Natural killer cell treated with Interleukin-12 subunit alpha and Interleukin-12 subunit beta and Interleukin-15 and Interleukin-18, amount 100 ng/mL, for 72 hours (primary cell): ENCODE measurements around the gene ASTN1. TPM values are rescaled to one million over a fixed set of nuclear protein-coding genes. Genes with fewer than 3 reads are reported as not detected.

ENCODE experiments used
- ATAC-seq, 2 donors: fragments of 150-1000 bp; cut with Tn5 transposase in 1 of 2; sonication (Bioruptor Pico), chemical (Tn5 transposase) in 1 of 2; 2 replicates each; pipeline ENCODE4 v1.10.0; 2021
- DNase-seq: peaks from one replicate; pipeline ENCODE4 v3.0.0; 2022; ENCODE audit warnings: low spot score
- H3K27ac Mint-ChIP-seq, 2 donors: 1 replicate in 1 of 2; 2 replicates in 1 of 2; pipeline ENCODE4 v1.8.0; 2022; ENCODE audit warnings: mixed read lengths in 2 of 2, mild to moderate bottlenecking in 1 of 2, moderate library complexity in 1 of 2
- H3K27me3 Mint-ChIP-seq, 2 donors: 1 replicate in 1 of 2; 2 replicates in 1 of 2; pipeline ENCODE4 v1.8.0; 2022; ENCODE audit warnings: mixed read lengths in 2 of 2
- H3K36me3 Mint-ChIP-seq: one replicate; pipeline ENCODE4 v1.8.0; 2022; ENCODE audit warnings: mixed read lengths
- H3K4me1 Mint-ChIP-seq, 2 donors: 1 replicate in 1 of 2; 2 replicates in 1 of 2; pipeline ENCODE4 v1.8.0; 2022; ENCODE audit warnings: low read depth in 2 of 2, mixed read lengths in 2 of 2, mild to moderate bottlenecking in 1 of 2
- H3K4me3 Mint-ChIP-seq: one replicate; pipeline ENCODE4 v1.8.0; 2022; ENCODE audit warnings: mixed read lengths
- H3K9me3 Mint-ChIP-seq: 2 replicates; pipeline ENCODE4 v1.8.0; 2022; ENCODE audit warnings: mixed read lengths
- total RNA-seq, 2 donors: library from RNA; stranded (reverse); gene quantifications; one replicate each; pipeline ENCODE4 v1.2.3, GENCODE V29; 2022

Gene ASTN1
- total RNA-seq, 2 donors from 2014 or later: not detected

- ATAC-seq: no peak
These were observed 244.8 kb downstream of the ASTN1 start for GRCh38 chr1:176919386-176920378.

GRCh38 chr1:176905648-176906047, 258.9 kb downstream of the ASTN1 start:
- H3K27me3 Mint-ChIP-seq: peaks cover 3 to 17% of the 10 kb centered on the region in 2 donors
- H3K4me3 Mint-ChIP-seq: no peak overlapping the region
- no peak overlapping the region for H3K27ac Mint-ChIP-seq
- no peaks in the 10 kb centered on the region for H3K4me1 Mint-ChIP-seq
- no peaks in the 10 kb centered on the region for H3K9me3 Mint-ChIP-seq
- ATAC-seq (no peak), DNase-seq (no peak)
- no peaks in the 10 kb centered on the region for H3K36me3 Mint-ChIP-seq

More at GRCh38 chr1:176919386-176920378, 244.8 kb downstream of the ASTN1 start:
- Mint-ChIP-seq H3K4me1 (no peaks in the 10 kb centered on the region), H3K4me3 (no peak overlapping the region), H3K27ac (no peak overlapping the region), H3K9me3 (peaks cover 3% of the 10 kb centered on the region), H3K36me3 (no peaks in the 10 kb centered on the region), H3K27me3 (peaks cover 4 to 6% of the 10 kb centered on the region in 2 donors)
- no peak for DNase-seq

- H3K27me3 Mint-ChIP-seq: peaks cover 3 to 19% of the 10 kb centered on the region in 2 donors
- no peaks in the 10 kb centered on the region for H3K9me3 Mint-ChIP-seq
- no peak overlapping the region for H3K4me3 Mint-ChIP-seq
- no peak overlapping the region for H3K27ac Mint-ChIP-seq
- ATAC-seq (no peak), DNase-seq (no peak)
- no peaks in the 10 kb centered on the region for H3K36me3 Mint-ChIP-seq
- H3K4me1 Mint-ChIP-seq: no peaks in the 10 kb centered on the region
These were observed 260.3 kb downstream of the ASTN1 start for GRCh38 chr1:176904057-176904751.

GRCh38 chr1:176903474-176903873, 261.0 kb downstream of the ASTN1 start:
- Mint-ChIP-seq H3K9me3 (no peaks in the 10 kb centered on the region), H3K27ac (no peak overlapping the region), H3K36me3 (no peaks in the 10 kb centered on the region), H3K4me1 (no peaks in the 10 kb centered on the region), H3K27me3 (peaks cover 3 to 19% of the 10 kb centered on the region in 2 donors), H3K4me3 (no peak overlapping the region)
- no peak for ATAC-seq
- no peak for DNase-seq

GRCh38 chr1:176899321-176899720, 265.2 kb downstream of the ASTN1 start:
- no peaks in the 10 kb centered on the region for H3K9me3 Mint-ChIP-seq
- ATAC-seq (no peak), DNase-seq (no peak)
- no peaks in the 10 kb centered on the region for H3K36me3 Mint-ChIP-seq
- peaks cover 3 to 4% of the 10 kb centered on the region in 2 donors for H3K4me1 Mint-ChIP-seq
- H3K27me3 Mint-ChIP-seq: peaks cover 6 to 24% of the 10 kb centered on the region in 2 donors
- H3K27ac Mint-ChIP-seq: no peak overlapping the region
- H3K4me3 Mint-ChIP-seq: no peak overlapping the region

GRCh38 chr1:176897350-176898236, 266.9 kb downstream of the ASTN1 start:
- no peak overlapping the region for H3K4me3 Mint-ChIP-seq
- DNase-seq (no peak), ATAC-seq (no peak)
- no peaks in the 10 kb centered on the region for H3K36me3 Mint-ChIP-seq
- H3K9me3 Mint-ChIP-seq: no peaks in the 10 kb centered on the region
- peaks cover 3 to 14% of the 10 kb centered on the region in 2 donors for H3K27me3 Mint-ChIP-seq
- H3K27ac Mint-ChIP-seq: no peak overlapping the region
- peaks cover 3 to 4% of the 10 kb centered on the region in 2 donors for H3K4me1 Mint-ChIP-seq

GRCh38 chr1:176896216-176896615, 268.3 kb downstream of the ASTN1 start:
- Mint-ChIP-seq H3K4me3 (no peak overlapping the region), H3K27me3 (peaks cover 3 to 13% of the 10 kb centered on the region in 2 donors), H3K36me3 (no peaks in the 10 kb centered on the region), H3K4me1 (peaks cover 3 to 4% of the 10 kb centered on the region in 2 donors), H3K27ac (no peak overlapping the region), H3K9me3 (no peaks in the 10 kb centered on the region)
- no peak for DNase-seq
- no peak for ATAC-seq

- H3K4me3 Mint-ChIP-seq: no peak overlapping the region
- peaks cover 3 to 13% of the 10 kb centered on the region in 2 donors for H3K27me3 Mint-ChIP-seq
- peaks cover 3 to 4% of the 10 kb centered on the region in 2 donors for H3K4me1 Mint-ChIP-seq
- H3K27ac Mint-ChIP-seq: no peak overlapping the region
- no peak for DNase-seq
- no peaks in the 10 kb centered on the region for H3K36me3 Mint-ChIP-seq
- no peaks in the 10 kb centered on the region for H3K9me3 Mint-ChIP-seq
- ATAC-seq: peak in 1 of 2 donors; percentile 43
These were observed 270.1 kb downstream of the ASTN1 start for GRCh38 chr1:176894450-176894849.

- Mint-ChIP-seq H3K36me3 (no peaks in the 10 kb centered on the region), H3K9me3 (no peaks in the 10 kb centered on the region), H3K27me3 (peaks cover 3 to 13% of the 10 kb centered on the region in 2 donors), H3K27ac (no peak overlapping the region), H3K4me1 (peaks cover 3 to 4% of the 10 kb centered on the region in 2 donors), H3K4me3 (no peak overlapping the region)
- no peak for ATAC-seq
- no peak for DNase-seq
These were observed 270.7 kb downstream of the ASTN1 start for GRCh38 chr1:176893625-176894352.

- Mint-ChIP-seq H3K27ac (no peak overlapping the region), H3K4me3 (no peak overlapping the region), H3K9me3 (no peaks in the 10 kb centered on the region), H3K36me3 (no peaks in the 10 kb centered on the region), H3K4me1 (no peaks in the 10 kb centered on the region), H3K27me3 (peaks cover 6 to 24% of the 10 kb centered on the region in 2 donors)
- DNase-seq (no peak), ATAC-seq (no peak)
These were observed 276.0 kb downstream of the ASTN1 start for GRCh38 chr1:176888471-176889032.

GRCh38 chr1:176885751-176886150, 278.8 kb downstream of the ASTN1 start:
- Mint-ChIP-seq H3K27ac (no peak overlapping the region), H3K27me3 (peaks cover 6 to 24% of the 10 kb centered on the region in 2 donors), H3K4me3 (no peak overlapping the region), H3K4me1 (no peaks in the 10 kb centered on the region), H3K36me3 (no peaks in the 10 kb centered on the region), H3K9me3 (no peaks in the 10 kb centered on the region)
- DNase-seq: no peak
- ATAC-seq: no peak

GRCh38 chr1:176885341-176885740, 279.2 kb downstream of the ASTN1 start:
- DNase-seq: no peak
- H3K4me1 Mint-ChIP-seq: no peaks in the 10 kb centered on the region
- H3K4me3 Mint-ChIP-seq: no peak overlapping the region
- no peaks in the 10 kb centered on the region for H3K36me3 Mint-ChIP-seq
- H3K27ac Mint-ChIP-seq: no peak overlapping the region
- peaks cover 6 to 23% of the 10 kb centered on the region in 2 donors for H3K27me3 Mint-ChIP-seq
- no peak for ATAC-seq
- H3K9me3 Mint-ChIP-seq: no peaks in the 10 kb centered on the region
